PFSK-1 (cell line): ENCODE measurements around the gene OR1F1.

ENCODE experiments used
- FOXP2 ChIP-seq: optimal IDR thresholded peaks from 2 replicates; pipeline ENCODE3; 2011; ENCODE audit warnings: borderline replicate concordance, control low read depth, inconsistent platforms; ENCODE audit not compliant: insufficient read depth; ENCODE audit errors: extremely low read length, extremely low read depth
- POLR2AphosphoS5 ChIP-seq: IDR thresholded peaks from 2 replicates; pipeline ENCODE4 v1.6.1; 2012; ENCODE audit warnings: low read depth, mild to moderate bottlenecking, control low read depth, low read length, moderate library complexity
- SIN3A ChIP-seq: IDR thresholded peaks from 2 replicates; pipeline ENCODE4 v1.6.1; 2012; ENCODE audit warnings: mild to moderate bottlenecking, low read length, moderate library complexity, borderline replicate concordance; ENCODE audit not compliant: insufficient read depth
- TAF1 ChIP-seq: IDR thresholded peaks from 2 replicates; pipeline ENCODE4 v1.6.1; 2012; ENCODE audit warnings: low read length, control low read depth, borderline replicate concordance; ENCODE audit not compliant: insufficient read depth
- TF ChIP-seq, protein P1 (sequence below), 2 experiments: IDR thresholded peaks; 2 replicates each; pipeline versions ENCODE4 v1.6.1 to v1.8.0; 2011 to 2012; ENCODE audit warnings: low read depth in 2 of 2, low read length in 2 of 2, control low read depth in 1 of 2, inconsistent platforms in 1 of 2, mild to moderate bottlenecking in 1 of 2, moderate library complexity in 1 of 2; ENCODE audit not compliant: insufficient read depth in 1 of 2

The OR1F1 gene

DNA sequence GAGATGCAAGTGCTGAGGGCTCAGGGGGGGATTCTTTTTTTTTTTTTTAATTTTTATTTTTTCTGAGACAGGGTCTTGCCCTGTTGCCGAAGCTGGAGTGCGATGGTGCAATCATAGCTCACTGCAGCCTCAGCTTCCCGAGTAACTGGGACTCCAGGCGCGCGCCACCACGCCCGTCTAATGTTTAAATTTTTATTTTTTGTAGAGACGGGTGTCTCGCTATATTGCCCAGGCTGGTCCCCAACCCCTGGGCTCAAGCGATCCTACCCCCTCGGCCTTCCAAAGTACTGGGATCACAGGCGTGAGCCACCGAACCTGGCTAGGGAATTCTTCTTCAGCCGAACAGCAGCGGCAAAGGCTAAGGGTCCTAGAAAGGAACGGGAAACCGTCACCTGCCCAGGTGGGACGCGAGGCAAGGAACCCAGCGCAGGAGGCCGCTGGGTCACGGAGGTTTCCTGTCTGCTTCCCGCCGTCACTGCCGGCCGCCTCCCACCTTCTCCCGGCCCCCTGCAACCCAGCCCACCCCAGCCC lies 13.3 kb upstream of the OR1F1 start:
- no peak for TF ChIP-seq FOXP2
- TF ChIP-seq SIN3A: no peak
- TF ChIP-seq, protein P1, sequence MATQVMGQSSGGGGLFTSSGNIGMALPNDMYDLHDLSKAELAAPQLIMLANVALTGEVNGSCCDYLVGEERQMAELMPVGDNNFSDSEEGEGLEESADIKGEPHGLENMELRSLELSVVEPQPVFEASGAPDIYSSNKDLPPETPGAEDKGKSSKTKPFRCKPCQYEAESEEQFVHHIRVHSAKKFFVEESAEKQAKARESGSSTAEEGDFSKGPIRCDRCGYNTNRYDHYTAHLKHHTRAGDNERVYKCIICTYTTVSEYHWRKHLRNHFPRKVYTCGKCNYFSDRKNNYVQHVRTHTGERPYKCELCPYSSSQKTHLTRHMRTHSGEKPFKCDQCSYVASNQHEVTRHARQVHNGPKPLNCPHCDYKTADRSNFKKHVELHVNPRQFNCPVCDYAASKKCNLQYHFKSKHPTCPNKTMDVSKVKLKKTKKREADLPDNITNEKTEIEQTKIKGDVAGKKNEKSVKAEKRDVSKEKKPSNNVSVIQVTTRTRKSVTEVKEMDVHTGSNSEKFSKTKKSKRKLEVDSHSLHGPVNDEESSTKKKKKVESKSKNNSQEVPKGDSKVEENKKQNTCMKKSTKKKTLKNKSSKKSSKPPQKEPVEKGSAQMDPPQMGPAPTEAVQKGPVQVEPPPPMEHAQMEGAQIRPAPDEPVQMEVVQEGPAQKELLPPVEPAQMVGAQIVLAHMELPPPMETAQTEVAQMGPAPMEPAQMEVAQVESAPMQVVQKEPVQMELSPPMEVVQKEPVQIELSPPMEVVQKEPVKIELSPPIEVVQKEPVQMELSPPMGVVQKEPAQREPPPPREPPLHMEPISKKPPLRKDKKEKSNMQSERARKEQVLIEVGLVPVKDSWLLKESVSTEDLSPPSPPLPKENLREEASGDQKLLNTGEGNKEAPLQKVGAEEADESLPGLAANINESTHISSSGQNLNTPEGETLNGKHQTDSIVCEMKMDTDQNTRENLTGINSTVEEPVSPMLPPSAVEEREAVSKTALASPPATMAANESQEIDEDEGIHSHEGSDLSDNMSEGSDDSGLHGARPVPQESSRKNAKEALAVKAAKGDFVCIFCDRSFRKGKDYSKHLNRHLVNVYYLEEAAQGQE (IDR thresholded peaks at IDR 0.05; ENCODE audit: insufficient read depth in 1 of 2, low read depth in 2 of 2, low read length in 2 of 2): no peak
- TF ChIP-seq TAF1: no peak
- TF ChIP-seq POLR2AphosphoS5: no peak

DNA sequence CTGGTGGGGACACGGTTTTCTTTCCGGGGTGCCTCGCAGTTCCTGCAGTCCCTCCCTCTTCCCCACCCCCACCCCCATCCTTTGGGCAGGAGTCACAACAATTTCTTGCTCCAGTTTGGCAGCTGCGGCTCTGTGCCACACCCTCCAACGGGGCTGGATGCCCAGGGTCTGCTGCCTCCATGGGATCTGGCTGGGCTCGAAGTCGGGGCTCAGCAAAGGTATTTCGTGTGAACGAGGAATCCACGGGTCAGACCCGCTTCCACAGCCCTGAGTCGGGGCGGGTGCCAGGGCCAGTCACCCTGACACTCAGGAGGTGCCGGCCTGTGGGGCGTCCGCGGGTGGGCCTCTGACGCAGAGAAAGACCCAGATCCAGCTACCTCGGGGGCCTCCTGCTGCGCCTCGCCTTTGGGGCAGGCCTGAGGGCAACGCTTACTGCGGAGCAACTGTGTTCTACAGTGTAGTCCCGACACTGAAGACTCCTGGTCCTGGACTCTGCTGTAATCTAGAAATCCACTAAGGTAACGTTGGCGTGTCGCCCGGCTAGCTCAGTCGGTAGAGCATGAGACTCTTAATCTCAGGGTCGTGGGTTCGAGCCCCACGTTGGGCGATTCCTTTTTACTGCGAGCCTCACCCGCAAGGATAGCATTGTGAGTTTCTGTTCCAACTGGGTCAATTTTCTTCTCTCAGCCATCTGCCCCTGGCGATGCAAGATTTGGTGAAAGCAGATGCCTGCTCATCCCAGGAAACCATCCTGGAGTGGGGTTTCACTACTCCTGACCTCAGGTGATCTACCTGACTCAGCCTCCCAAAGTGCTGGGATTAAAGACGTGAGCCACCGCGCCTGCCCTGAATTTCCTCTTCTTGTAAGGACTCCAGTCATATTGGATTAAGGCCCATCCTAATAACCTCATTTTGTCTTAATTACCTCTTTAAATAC lies 12.6 kb upstream of the OR1F1 start:
- no peak for TF ChIP-seq POLR2AphosphoS5
- TF ChIP-seq SIN3A: no peak
- no peak for TF ChIP-seq FOXP2
- TF ChIP-seq TAF1: no peak
- TF ChIP-seq, protein P1 (IDR thresholded peaks at IDR 0.05; ENCODE audit: insufficient read depth in 1 of 2, low read depth in 2 of 2, low read length in 2 of 2): no peak

DNA sequence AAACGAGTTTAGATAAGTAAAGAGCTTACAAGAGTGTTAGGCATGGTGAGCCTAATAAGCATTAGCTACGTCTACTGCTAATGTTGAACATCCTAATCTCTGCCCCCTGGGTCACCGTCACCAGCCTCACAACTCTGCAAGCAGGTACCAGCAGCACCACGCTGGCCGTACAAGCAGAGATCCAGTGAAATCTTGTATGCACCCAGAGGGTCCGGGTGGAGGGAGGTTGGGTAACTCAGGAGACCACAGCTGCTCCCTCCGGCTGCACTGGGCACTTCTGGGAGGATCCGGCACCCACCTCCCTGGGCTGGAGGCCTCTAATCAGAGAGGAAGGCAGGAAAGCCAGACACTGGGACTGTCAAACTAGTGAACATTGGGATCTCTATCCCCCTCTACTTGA lies 8.4 kb upstream of the OR1F1 start:
- TF ChIP-seq POLR2AphosphoS5: no peak
- TF ChIP-seq, protein P1 (IDR thresholded peaks at IDR 0.05; ENCODE audit: insufficient read depth in 1 of 2, low read depth in 2 of 2, low read length in 2 of 2): no peak

DNA sequence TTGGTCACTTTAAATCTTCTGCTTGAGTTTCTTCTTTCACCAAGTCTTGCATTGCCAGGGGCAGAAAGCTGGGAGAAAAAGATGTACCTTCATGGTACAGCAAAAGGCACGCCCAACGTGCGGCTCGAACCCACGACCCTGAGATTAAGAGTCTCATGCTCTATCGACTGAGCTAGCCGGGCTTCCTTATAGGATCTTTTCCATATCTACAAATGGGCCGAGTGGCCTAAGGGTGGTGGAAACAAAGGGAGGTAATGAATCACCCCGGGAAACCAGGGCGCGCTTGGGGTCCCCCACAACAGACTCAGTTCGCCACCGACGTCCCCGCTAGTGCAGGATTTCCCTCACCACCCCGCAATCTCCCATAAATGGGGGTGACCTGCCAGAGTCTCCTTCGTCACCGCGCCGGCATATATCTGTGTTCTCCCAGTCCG lies 7.5 kb upstream of the OR1F1 start:
- TF ChIP-seq, protein P1 (IDR thresholded peaks at IDR 0.05; ENCODE audit: insufficient read depth in 1 of 2, low read depth in 2 of 2, low read length in 2 of 2): no peak
- TF ChIP-seq POLR2AphosphoS5: no peak
- TF ChIP-seq SIN3A: no peak
- TF ChIP-seq TAF1: no peak
- TF ChIP-seq FOXP2: no peak
